ENCODE data around the gene MUC6.
"Not testable (repeated sequence)": the region's sequence is repeated elsewhere in the genome, so short reads cannot be mapped to it uniquely, and the experiment has no call there.

MUC6 gene

GRCh38 chr11:984546-984945 is 52.0 kb downstream of the MUC6 start:
- DNase-seq, result no peak

DNA sequence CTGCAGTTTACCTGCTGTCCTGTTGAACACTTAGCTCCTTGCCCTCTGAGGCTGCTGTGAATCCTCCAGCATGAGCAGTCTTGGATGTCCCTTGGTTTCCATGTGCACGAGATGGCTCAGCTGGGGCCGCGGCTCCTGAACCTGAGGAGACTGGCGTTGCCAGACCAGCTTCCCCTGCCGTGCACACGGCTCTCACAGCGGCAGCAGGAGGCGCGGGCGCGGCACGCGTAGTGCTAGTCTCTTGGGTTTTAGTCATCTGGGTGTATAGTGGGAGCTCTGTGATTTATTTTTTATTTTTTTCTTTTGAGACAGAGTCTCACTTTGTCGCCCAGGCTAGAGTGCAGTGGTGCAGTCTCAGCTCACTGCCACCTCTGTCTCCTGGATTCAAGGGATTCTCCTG is 54.8 kb downstream of the MUC6 start:
- DNase-seq, result no peak

DNA sequence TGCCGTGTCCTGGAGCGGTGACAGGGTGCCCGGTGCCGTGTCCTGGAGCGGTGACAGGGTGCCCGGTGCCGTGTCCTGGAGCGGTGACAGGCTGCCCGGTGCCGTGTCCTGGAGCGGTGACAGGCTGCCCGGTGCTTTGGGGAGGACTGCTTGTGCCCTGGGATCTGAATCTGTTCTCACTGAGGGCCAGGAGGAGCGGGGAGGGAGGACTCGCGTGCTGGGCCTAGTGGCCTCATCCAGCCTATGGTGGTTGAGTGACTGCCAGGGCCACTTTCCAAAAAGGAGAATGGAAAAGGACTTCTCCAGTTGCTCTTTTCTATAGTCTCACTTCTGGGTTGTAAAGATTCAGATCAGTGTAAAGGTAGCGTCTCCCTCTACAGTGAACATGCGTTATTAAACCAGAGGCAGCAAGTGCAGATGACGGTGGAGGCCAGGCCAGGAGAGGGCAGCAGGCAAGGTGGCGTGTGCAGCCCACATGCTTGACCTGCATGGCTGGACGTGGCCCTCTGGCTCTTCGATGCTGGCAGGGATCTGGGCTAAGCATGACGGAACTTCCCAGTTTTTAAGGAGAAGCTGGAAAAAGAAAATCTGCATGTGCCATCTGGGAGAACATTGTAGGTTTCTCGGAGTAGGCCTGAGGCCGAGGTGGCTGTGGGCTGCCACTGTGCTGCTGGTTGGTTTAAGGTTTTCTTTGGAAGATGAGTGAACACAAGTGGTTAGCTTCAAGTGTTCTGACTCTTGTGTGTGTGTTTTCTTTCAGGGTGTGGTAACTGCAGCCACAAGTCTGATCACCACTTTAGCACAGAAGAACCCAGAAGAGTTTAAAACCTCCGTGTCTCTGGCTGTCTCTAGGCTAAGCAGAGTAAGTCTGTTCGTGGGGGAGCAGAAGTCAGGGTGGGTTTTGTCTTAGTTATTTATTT is 55.8 kb downstream of the MUC6 start:
- DNase-seq, result no peak

DNA sequence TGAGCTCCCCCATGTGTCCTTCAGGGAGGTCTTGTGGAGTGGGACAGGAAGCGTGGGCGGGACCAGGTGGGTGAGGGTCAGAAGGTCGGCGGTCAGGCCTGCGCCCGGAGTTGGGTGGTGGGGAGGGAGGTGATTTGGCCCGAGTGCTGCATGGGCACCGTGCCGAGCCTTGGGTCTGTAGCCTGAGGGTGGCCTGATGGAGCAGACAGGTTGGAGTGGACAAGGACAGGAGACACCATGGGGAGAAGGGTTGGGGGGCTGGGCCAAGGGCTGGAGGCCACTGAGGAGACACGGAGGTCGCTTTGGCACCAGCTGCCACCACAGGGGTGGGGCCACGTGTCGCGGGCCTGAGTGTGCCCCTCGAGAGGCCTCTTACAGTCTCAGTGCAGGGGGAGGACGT is 57.7 kb downstream of the MUC6 start:
- no peak for DNase-seq

DNA sequence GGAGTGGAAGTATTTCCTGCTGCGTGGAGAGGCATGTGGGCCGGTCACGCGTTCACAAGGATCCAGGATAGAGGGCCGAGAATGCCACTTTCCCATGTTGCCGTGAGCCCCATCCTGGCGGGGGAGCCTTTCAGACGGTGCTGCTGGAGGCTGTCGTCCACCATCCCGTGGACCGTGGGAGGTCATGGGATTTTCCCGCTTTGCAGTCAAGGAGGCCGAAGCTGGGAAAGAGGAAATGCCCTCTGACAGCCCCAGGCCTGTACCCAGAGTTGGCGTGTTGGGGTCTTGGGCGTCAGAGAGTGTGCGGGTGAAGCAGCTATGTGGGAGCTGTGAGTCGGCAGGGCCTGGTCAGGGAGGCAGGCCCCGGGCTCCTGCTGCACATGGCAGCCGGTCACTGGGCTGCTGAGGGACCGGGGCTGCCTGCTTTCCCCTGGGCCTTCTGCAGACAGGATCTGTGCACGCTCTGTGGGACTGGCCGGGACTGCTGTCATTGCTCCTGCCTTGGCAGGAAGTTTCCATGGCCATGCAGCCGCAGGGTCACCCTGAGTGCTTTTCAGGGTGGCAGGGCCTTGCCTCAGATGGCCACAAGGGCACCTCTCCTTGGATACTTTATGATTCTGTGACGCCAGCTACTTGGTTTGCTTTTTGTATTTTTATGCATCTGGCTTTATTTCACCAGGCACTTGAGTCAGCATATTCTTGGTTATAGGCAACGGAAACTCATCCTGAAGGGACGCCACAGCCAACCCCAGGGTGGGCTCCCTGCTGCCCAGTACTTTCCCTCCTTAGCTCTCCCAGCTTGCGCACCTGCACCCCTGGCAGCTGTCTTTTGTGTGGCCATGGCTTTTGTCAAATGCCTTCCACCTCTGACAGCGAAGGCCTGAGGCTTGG is 58.4 kb downstream of the MUC6 start:
- DNase-seq, result no peak

- no peak for DNase-seq
Measured at GRCh38 chr11:976431-977160, 59.9 kb downstream of the MUC6 start.

DNA sequence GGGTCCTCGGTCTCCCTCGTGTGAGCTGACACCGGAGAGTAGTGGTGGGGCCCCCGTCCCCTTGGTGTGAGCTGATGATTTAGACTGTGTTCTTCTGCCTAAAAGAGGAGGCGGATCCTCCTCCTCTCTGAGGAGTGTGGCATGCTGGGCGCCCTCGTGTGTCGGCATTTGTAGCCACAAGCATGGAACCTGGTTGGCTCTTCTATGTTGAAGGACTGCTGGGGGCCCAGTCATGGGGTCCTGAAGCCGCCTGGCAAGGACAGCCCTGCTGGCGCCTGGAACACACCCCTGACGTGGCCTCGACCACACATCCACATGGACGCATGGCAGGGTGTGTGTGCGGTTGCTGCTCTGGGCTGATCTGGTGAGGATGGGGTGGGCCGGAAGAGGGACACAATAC is 60.7 kb downstream of the MUC6 start:
- DNase-seq, result no peak

DNA sequence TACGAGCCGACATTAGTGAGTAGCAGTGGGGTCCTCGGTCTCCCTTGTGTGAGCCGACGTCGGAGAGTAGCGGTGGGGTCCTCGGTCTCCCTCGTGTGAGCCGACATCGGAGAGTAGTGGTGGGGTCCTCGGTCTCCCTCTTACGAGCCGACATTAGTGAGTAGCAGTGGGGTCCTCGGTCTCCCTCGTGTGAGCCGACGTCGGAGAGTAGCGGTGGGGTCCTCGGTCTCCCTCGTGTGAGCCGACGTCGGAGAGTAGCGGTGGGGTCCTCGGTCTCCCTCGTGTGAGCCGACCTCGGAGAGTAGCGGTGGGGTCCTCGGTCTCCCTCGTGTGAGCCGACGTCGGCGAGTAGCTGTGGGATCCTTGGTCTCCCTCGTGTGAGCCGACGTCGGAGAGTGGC is 61.1 kb downstream of the MUC6 start:
- DNase-seq, result not testable (repeated sequence)

GRCh38 chr11:973237-973636 is 63.3 kb downstream of the MUC6 start:
- DNase-seq, result no peak

DNA sequence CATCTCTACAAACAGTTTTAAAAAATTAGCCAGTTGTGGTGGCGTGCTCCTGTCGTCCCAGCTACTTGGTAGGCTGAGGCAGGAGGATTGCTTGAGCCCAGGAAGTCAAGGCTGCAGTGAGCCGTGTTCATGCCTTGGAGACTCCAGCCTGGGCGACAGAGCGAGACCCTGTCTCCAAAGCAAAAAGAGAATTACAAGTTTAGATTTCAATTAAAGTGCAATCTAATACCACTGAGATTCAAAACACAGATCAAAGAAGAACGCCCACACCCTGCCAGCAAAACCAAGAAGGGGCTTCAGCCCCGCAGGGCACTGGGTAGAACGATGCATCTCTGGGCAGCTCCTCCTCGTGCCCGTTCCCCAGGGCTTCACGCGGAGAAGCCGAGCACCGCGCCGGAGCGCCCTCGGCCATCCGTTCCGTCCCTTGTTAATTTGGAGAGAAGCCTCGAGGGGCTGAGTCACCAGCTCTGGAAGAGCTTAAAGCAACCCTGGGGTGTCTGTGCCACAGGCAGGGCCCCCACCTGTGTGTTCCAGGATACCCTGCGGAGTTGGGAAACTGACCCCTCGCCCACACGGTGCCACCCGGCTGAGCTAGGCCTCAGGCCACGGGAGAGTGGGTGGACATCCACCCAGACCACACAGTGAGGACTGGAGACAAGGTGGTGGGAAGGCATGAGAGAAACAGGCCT is 63.9 kb downstream of the MUC6 start:
- DNase-seq, result no peak

- DNase-seq, result no peak
Measured at GRCh38 chr11:971731-972365, 64.7 kb downstream of the MUC6 start.

DNA sequence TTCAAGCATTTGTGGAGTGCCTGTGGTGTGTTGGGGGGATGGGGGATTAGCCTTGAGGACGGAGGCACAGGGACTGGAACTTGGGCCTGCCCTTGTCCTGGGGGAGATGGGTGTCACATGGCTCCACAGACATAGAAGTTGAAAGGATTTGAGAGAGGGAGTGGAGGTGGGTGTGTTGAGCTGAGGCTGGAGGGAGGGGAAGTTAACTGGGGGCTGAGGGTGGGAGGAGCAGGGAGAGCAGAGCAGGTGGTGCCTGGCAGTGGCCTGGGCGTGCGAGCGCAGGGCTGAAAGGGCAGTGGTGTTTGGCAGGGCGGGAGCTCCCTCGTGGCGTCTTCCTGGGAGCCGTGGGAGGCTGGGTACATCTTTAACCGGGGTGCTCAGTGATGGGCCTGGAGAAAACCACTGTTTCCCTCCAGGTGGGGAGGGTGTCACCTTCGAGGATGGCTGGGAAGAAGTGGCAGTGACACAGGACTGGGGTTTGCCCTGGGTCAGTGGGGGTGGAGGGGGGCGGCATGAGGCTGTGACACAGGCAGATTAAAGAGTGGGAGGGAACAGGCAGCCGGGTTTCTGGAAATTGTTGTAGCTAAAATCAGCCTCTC is 65.3 kb downstream of the MUC6 start:
- no peak for DNase-seq

DNA sequence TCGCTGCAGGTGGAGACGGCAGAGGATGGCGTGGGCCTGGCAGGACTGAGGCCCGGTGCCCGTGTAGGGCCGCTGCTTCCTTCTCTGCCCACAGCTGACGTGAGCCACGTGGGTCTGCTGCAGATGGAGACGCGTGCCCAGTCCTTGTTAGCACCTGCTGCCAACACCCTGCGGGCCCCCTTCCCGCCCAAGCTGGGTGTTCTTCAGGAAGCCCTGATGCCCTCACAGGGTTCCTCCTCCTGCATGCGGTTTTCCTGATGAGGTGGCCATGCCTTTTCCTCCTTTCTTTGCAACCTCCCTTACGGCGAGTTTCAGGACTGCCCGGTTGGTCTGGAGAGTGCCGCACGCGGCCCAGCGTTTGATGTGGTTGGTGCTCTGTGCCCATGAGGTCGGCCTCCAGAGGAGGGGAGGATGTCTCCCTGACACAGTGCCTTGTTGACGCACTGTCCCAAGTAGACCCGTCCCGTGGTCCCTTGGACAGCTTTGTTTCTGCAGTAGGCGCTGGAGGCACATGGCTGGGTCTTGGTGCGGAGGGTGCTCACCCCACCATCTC is 66.1 kb downstream of the MUC6 start:
- no peak for DNase-seq

DNA sequence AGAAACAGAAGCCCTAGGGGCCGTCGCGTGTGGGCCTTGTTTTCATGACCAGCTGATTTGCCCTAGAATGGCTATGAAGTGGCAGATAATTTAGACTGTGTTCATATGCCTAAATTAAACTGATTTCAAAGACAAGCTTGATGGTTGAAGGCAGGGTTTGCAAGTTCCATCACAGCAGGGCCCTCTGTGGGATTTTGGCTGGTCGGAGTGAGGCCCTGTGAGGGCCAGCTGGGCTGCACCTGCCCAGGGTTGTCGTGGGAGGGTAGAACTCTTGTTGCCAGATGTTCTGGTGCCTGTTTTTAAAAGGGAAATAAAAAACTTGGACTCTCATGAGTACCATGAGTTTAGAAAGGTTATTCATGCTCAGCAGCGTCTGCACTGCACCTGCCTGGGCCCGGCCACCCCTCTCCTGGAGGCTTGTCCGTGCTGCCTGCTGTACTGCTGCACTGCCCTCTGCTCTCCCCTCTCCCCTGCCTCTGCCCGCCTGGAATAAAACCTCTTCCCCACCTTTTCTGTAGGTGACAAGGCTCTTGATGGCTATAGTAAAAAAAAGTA is 66.8 kb downstream of the MUC6 start:
- DNase-seq, result no peak

DNA sequence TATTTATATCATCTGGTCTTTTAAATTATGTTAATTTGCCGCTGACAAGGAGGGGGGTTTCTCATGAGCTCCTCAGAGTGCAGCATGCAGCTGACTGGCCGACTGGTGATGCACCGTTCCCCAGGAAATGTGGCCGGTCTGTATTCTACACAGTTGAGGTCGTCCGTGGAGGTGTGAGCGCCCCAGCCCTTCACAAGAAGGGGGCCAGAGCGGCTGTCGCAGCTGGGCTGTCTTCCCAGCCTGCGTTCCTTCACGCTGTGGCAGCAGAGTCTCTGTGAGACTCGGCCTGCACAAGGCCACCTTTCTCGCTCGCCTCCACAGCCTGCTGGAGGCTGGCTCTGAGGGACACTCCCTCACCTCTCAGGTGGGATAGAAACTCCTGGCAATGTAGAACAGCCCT is 67.7 kb downstream of the MUC6 start:
- DNase-seq, result no peak

DNA sequence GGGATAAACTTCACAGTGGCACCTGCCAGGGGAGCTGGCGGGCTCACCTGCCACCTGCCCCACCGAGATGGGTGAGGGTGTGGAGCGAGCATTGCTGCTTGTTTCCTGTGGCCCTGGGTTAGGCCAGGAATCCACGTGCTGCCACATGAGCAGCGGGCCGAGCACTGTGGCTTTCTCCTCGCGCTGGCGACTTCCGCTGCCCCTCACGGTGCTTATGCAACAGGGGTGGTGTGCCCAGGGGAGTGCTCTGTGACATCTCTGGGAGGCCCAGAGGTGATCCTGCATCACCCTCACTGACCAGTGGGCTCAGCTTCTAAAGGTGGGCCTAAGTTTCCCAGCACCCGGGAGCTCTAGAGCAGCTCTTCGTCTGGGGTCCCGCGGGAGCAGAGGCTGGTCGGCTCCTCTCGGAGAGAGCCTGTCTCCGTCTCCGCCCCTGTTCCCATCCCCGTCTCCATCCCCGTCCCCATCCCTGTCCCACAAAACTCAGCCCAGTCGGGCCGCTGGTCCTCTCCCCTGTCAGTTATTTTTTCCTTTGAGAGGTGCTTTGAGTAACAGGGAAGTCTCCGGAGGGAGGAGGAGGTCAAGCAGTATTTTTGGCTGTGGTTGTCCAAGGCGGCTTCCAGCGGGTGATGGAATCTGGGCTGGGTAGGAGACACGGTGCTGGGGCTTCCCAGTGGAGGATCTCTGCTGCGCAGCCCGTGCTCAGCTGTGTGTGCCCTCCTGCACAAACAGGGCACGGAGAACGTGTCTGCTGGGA is 68.3 kb downstream of the MUC6 start:
- DNase-seq, result no peak

DNA sequence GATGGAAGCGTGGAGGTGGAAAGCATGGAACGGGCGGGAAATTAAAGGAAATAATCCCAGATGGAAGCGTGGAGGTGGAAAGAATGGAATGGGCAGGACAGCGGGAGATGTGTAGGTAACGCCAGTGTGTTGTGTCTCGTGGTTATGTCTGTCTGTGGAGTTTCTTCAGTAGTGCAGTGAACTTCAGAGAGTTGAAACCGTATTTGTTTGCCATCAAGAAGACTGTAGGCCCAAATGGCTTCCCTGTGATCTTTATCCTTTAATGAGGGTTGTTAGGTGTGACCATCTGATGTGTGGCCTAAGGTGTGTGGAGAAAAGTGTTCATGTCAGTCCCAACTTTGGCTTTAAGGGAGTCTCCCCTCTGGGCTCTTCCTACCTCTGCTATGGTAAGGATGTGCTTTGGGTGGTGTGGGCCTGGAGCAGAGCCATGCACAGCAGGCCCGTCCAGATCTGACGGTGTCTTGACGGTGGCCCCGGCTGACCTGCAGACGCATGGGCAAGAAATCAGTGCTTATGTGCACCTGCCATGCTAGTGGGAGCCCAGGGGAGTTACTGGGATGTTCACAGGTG is 71.2 kb downstream of the MUC6 start:
- DNase-seq, result no peak

DNA sequence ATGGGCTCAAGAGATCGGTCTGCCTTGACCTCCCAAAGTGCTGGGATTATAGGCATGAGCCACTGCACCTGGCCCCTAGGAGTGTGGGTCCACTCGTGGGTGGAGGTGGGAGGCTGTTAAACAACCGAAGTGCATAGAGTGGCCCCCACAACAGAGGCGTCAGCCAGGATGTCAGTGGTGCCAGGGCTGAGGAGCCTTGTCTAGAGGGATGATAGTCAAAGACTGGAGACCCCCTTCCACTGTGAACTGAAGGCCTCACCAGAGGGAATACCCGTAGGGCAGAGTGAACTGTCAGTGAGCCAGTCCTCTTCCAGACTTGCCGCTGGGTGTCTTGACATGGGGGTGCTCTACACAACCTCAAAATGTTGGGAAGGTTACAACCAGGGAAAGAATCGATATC is 72.7 kb downstream of the MUC6 start:
- no peak for DNase-seq
